ENCODE measurements around the gene TNK2.
"Not testable (repeated sequence)": the region's sequence is repeated elsewhere in the genome, so short reads cannot be mapped to it uniquely, and the experiment has no call there.

Gene TNK2

GRCh38 chr3:195844671-195845218 is 63.6 kb downstream of the TNK2 start:
- no peak for DNase-seq

GRCh38 chr3:195839260-195840010 is 68.9 kb downstream of the TNK2 start:
- DNase-seq, result peak; percentile 60

- DNase-seq, result no peak
Measured at GRCh38 chr3:195838714-195839113, 69.6 kb downstream of the TNK2 start.

GRCh38 chr3:195836476-195837135 is 71.7 kb downstream of the TNK2 start:
- DNase-seq, result no peak

- DNase-seq, result no peak
Measured at GRCh38 chr3:195835791-195836190, 72.6 kb downstream of the TNK2 start.

GRCh38 chr3:195834675-195835583 is 73.4 kb downstream of the TNK2 start:
- DNase-seq, result no peak

GRCh38 chr3:195829897-195830254 is 78.5 kb downstream of the TNK2 start:
- DNase-seq, result no peak

GRCh38 chr3:195828762-195829161 is 79.6 kb downstream of the TNK2 start:
- DNase-seq, result no peak

GRCh38 chr3:195825857-195826804 is 82.2 kb downstream of the TNK2 start:
- DNase-seq, result no peak

- DNase-seq, result no peak
Measured at GRCh38 chr3:195825191-195825588, 83.2 kb downstream of the TNK2 start.

GRCh38 chr3:195824425-195825190 is 83.7 kb downstream of the TNK2 start:
- not testable (repeated sequence) for DNase-seq

- DNase-seq, result no peak
Measured at GRCh38 chr3:195823999-195824398, 84.4 kb downstream of the TNK2 start.

- no peak for DNase-seq
Measured at GRCh38 chr3:195823280-195823679, 85.1 kb downstream of the TNK2 start.

GRCh38 chr3:195822131-195822696 is 86.1 kb downstream of the TNK2 start:
- no peak for DNase-seq

- no peak for DNase-seq
Measured at GRCh38 chr3:195821403-195822130, 86.8 kb downstream of the TNK2 start.

GRCh38 chr3:195820901-195821300 is 87.5 kb downstream of the TNK2 start:
- no peak for DNase-seq

GRCh38 chr3:195820186-195820585 is 88.2 kb downstream of the TNK2 start:
- no peak for DNase-seq

GRCh38 chr3:195818301-195818700 is 90.0 kb downstream of the TNK2 start:
- no peak for DNase-seq

GRCh38 chr3:195817578-195818135 is 90.7 kb downstream of the TNK2 start:
- DNase-seq, result no peak

Measured in retina (tissue), 1 donor.